ENCODE results near the gene QSER1.

DNA sequence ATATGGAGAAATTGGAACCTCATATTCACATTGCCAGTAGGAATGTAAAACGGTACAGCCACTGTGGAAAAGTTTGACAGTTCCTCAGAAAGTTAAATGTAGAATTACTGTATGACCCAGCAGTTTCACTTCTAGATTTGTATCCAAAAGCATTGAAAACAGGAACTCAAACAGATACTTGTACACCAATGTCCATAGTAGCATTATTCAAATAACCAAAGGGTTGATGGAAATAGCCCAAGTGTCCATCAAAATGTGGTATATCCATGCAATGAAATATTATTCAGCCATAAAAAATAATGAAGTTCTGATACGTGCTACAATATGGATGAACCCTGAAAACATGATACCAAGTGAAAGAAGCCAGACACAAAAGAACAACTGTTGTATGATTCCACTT is 45.1 kb upstream of the QSER1 start:
- TF ChIP-seq, protein P1, sequence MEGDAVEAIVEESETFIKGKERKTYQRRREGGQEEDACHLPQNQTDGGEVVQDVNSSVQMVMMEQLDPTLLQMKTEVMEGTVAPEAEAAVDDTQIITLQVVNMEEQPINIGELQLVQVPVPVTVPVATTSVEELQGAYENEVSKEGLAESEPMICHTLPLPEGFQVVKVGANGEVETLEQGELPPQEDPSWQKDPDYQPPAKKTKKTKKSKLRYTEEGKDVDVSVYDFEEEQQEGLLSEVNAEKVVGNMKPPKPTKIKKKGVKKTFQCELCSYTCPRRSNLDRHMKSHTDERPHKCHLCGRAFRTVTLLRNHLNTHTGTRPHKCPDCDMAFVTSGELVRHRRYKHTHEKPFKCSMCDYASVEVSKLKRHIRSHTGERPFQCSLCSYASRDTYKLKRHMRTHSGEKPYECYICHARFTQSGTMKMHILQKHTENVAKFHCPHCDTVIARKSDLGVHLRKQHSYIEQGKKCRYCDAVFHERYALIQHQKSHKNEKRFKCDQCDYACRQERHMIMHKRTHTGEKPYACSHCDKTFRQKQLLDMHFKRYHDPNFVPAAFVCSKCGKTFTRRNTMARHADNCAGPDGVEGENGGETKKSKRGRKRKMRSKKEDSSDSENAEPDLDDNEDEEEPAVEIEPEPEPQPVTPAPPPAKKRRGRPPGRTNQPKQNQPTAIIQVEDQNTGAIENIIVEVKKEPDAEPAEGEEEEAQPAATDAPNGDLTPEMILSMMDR (IDR thresholded peaks at IDR 0.05) = no peak
- TF ChIP-seq POLR2A (IDR thresholded peaks at IDR 0.05) (no peak), EP300 (IDR thresholded peaks at IDR 0.05) (no peak)

Data from gastroesophageal sphincter (tissue), 3 donors.